BLaER1 treated with 17β-estradiol and CSF1 and Interleukin-3, amounts not matched to agents 10 nM and 100 nM (cell line): ENCODE data around the gene PPP4R4.

Experiments used
- H3K27ac ChIP-seq, 11 experiments: shearing (Covaris generic); formaldehyde crosslinking; 2 replicates each; pipeline ENCODE4 v1.8.1; 2022
- H3K27me3 ChIP-seq, 11 experiments: shearing (Covaris generic); formaldehyde crosslinking; 2 replicates each; pipeline ENCODE4 v1.8.1; 2022
- H3K36me3 ChIP-seq, 11 experiments: shearing (Covaris generic); formaldehyde crosslinking; 2 replicates each; pipeline ENCODE4 v1.8.1; 2022
- H3K4me1 ChIP-seq, 10 experiments: shearing (Covaris generic); formaldehyde crosslinking; 2 replicates each; pipeline ENCODE4 v1.8.1; 2022
- H3K4me2 ChIP-seq, 11 experiments: shearing (Covaris generic); formaldehyde crosslinking; 2 replicates each; pipeline ENCODE4 v1.8.1; 2022
- H3K4me3 ChIP-seq, 10 experiments: shearing (Covaris generic); formaldehyde crosslinking; 2 replicates each; pipeline ENCODE4 v1.8.1; 2022
- H3K9ac ChIP-seq, 11 experiments: shearing (Covaris generic); formaldehyde crosslinking; 2 replicates each; pipeline ENCODE4 v1.8.1; 2022
- H3K9me3 ChIP-seq, 11 experiments: shearing (Covaris generic); formaldehyde crosslinking; replicated peaks in 1 of 11; 2 replicates each; pipeline ENCODE4 v1.8.1; 2022
- H4K20me1 ChIP-seq, 11 experiments: shearing (Covaris generic); formaldehyde crosslinking; 2 replicates each; pipeline ENCODE4 v1.8.1; 2022
- Cebpa-rat ChIP-seq, 11 experiments: shearing (Covaris generic); IDR thresholded peaks; 2 replicates each; pipeline ENCODE4 v1.8.1; 2022

PPP4R4 gene

DNA sequence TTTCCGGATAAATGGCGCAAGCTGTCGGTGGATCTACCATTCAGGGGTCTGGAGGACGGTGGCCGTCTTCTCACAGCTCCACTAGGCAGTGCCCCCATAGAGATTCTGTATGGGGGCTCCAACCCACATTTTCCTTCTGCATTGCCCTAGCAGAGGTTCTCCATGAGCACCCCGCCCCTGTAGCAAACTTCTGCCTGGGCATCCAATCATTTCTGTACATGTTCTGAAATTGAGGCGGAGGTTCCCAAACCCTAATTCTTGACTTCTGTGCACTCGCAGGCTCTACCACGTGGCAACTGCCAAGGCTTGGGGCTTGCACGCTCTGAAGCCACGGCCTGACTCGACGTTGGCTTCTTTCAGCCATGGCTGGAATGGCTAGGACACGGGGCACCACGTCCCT, 124.0 kb downstream of the PPP4R4 start:
- H3K4me3 ChIP-seq = no peak overlapping the region
- peaks cover 0 to 26% (median 12%) of the 10 kb centered on the region in 11 experiments; a peak in 14 of 22 replicates for H3K9me3 ChIP-seq
- no peak overlapping the region for H3K27ac ChIP-seq
- H3K4me2 ChIP-seq = no peak overlapping the region
- no peaks in the 10 kb centered on the region for H3K4me1 ChIP-seq
- no peaks in the 10 kb centered on the region for H4K20me1 ChIP-seq
- H3K9ac ChIP-seq = no peak overlapping the region
- no peaks in the 10 kb centered on the region for H3K27me3 ChIP-seq
- no peak for TF ChIP-seq Cebpa-rat (IDR thresholded peaks at IDR 0.05)
- no peaks in the 10 kb centered on the region for H3K36me3 ChIP-seq

DNA sequence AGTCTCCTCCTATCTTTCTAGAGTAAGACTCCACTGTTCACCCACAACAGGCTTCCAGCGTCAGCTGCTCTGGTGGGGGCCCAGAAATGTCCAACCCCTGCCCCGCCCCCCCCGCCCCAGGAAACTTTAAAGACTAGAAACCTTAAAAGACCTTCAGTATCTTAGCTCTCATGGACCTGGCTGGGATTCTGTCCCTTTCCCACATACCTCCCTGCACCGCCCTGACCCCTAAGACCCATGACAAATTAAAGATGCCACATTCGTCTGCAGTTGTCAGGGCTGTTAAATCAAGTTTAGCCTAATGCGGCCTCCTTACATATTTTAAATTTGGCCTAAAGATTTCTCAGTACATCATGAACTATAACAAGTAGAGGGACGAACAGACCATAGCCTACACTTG, 129.0 kb downstream of the PPP4R4 start:
- H4K20me1 ChIP-seq = no peaks in the 10 kb centered on the region
- no peak for TF ChIP-seq Cebpa-rat (IDR thresholded peaks at IDR 0.05)
- H3K27me3 ChIP-seq = no peaks in the 10 kb centered on the region
- H3K4me2 ChIP-seq = no peak overlapping the region
- H3K9ac ChIP-seq = no peak overlapping the region
- no peak overlapping the region for H3K27ac ChIP-seq
- H3K36me3 ChIP-seq = no peaks in the 10 kb centered on the region
- peaks cover 9 to 26% (median 15%) of the 10 kb centered on the region in 11 experiments; a peak in 18 of 22 replicates for H3K9me3 ChIP-seq
- no peak overlapping the region for H3K4me3 ChIP-seq
- H3K4me1 ChIP-seq = no peaks in the 10 kb centered on the region

GRCh38 chr14:94304243-94304642, 130.1 kb downstream of the PPP4R4 start:
- Histone ChIP-seq H3K4me2 (no peak overlapping the region), H3K9me3 (peaks cover 9 to 27% (median 14%) of the 10 kb centered on the region in 11 experiments; a peak in 16 of 22 replicates), H3K4me3 (no peak overlapping the region), H4K20me1 (no peaks in the 10 kb centered on the region), H3K27me3 (no peaks in the 10 kb centered on the region), H3K27ac (no peak overlapping the region), H3K9ac (no peak overlapping the region), H3K36me3 (no peaks in the 10 kb centered on the region), H3K4me1 (no peaks in the 10 kb centered on the region)
- no peak for TF ChIP-seq Cebpa-rat (IDR thresholded peaks at IDR 0.05)

DNA sequence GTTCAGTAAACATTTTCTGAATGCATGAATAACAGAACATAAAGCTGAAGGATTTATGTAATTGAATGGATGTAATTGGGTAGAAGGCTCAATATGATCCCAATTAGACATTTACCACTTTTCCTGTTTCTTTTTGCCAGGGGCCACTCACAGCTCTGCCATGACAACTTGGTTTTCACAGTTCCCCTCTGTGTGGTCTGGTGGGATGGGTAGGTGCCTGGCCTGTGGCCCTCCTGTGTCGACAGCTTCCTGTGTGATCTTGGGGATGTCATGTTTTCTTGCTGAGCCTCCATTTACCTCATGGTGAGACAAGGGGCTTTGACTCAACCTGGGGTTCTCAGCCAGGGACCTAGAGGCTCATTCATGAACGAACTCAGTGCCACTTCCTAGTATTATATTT, 131.5 kb downstream of the PPP4R4 start:
- Histone ChIP-seq H3K4me2 (no peak overlapping the region), H3K9ac (no peak overlapping the region), H3K27me3 (no peaks in the 10 kb centered on the region), H3K4me3 (no peak overlapping the region), H3K4me1 (no peaks in the 10 kb centered on the region), H4K20me1 (no peaks in the 10 kb centered on the region), H3K9me3 (peaks cover 4 to 20% (median 13%) of the 10 kb centered on the region in 11 experiments; a peak in 15 of 22 replicates), H3K27ac (no peak overlapping the region), H3K36me3 (no peaks in the 10 kb centered on the region)
- no peak for TF ChIP-seq Cebpa-rat (IDR thresholded peaks at IDR 0.05)

DNA sequence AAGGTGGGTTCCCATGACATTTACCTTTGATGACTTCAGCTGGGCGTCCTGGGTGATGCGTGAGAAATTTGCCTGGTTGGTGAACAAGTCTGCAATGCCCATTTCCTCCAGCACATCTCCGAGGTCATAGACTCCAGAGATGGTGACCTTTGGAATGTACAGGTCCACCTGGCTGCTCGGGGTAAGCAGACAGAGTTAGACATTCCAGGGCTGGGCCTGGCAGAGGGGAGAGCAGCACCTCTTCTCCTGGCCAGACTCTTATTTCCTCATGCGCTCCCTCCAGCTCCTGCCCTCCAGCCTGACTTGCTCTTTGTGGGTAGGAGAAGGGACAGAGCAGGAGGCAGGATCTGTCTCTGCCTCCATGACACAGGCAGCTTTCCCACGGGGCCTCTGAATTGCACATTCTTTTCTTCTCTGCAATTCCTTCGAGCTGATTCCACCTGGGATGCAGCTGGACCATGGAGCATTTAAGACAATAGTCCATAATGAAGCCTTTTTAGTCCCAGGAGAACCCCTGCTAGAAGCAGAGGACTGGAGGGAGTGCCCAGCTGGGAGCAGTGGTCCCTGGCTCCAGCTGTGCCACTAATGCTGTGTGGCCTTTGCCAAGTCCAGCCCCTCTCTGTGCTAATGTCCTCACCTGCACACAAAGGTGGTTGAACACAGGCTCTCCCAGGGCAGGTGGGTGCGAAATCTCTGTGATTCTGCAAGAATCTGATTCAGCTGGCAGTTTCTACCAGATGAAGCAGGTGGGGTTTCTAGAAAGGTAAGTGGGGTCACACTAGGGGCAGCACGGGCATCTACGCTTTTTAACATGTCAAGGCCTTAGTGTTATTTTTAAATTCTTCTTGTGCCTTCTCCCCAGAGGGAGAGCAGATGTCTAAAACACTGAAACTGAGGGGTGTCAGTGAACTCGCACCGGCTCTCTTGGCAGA, 132.2 kb downstream of the PPP4R4 start:
- Histone ChIP-seq H3K4me2 (no peak overlapping the region), H3K27ac (no peak overlapping the region), H3K9me3 (peaks cover 4 to 20% (median 13%) of the 10 kb centered on the region in 11 experiments; a peak in 13 of 22 replicates), H3K36me3 (no peaks in the 10 kb centered on the region), H3K9ac (no peak overlapping the region), H3K4me3 (no peak overlapping the region), H3K4me1 (no peaks in the 10 kb centered on the region), H3K27me3 (no peaks in the 10 kb centered on the region), H4K20me1 (no peaks in the 10 kb centered on the region)
- no peak for TF ChIP-seq Cebpa-rat (IDR thresholded peaks at IDR 0.05)

- H3K9me3 ChIP-seq = peaks cover 4 to 16% (median 10%) of the 10 kb centered on the region in 11 experiments; a peak in 13 of 22 replicates
- H3K36me3 ChIP-seq = no peaks in the 10 kb centered on the region
- H3K4me3 ChIP-seq = no peak overlapping the region
- no peak overlapping the region for H3K27ac ChIP-seq
- H3K27me3 ChIP-seq = no peaks in the 10 kb centered on the region
- no peak overlapping the region for H3K9ac ChIP-seq
- H3K4me1 ChIP-seq = no peaks in the 10 kb centered on the region
- H4K20me1 ChIP-seq = no peaks in the 10 kb centered on the region
- no peak for TF ChIP-seq Cebpa-rat (IDR thresholded peaks at IDR 0.05)
- no peak overlapping the region for H3K4me2 ChIP-seq
Measured at GRCh38 chr14:94307410-94307992, 133.4 kb downstream of the PPP4R4 start.

DNA sequence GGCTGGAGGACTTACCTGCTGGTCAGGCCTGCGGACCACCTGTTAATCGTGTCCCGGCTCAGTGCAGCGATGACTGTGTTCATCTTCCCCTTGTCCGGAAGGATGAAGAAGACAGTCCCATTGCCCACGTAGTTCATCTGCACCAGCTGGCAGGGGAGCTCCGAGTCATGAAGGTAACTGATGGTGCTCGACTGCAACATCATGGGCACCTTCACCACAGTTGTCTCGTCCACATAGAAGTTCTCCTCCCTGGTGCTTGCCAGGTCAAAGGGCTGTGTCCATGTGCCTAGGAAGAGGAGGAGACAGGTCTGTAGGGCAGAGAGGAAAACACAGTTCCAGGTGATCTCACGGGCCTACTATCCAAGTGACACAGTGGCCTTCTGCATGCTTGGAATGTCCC, 135.6 kb downstream of the PPP4R4 start:
- no peak overlapping the region for H3K9ac ChIP-seq
- no peak for TF ChIP-seq Cebpa-rat (IDR thresholded peaks at IDR 0.05)

DNA sequence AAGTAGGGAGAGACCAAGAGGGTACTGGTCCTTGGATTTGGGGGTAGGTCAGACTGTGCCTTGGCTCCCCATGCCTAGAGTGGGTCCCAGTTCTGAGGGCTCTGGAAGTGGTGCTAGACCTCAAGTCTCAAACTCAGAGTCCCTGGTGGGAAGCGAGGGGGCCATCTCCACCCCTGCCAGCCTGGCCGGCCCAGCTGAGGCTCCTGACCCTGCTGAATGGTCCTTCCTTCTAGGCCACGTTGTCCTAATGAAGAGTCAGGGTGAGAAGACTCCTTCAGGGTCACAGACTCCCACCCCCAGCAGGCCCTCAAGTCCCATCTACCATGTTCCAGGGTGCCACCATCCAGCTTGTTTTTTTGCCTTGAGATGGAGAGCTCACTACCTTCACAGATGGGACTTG, 136.1 kb downstream of the PPP4R4 start:
- no peak overlapping the region for H3K27ac ChIP-seq
- no peaks in the 10 kb centered on the region for H4K20me1 ChIP-seq
- no peak overlapping the region for H3K4me3 ChIP-seq
- TF ChIP-seq Cebpa-rat (IDR thresholded peaks at IDR 0.05) = no peak
- no peak overlapping the region for H3K4me2 ChIP-seq
- no peak overlapping the region for H3K9ac ChIP-seq
- no peaks in the 10 kb centered on the region for H3K4me1 ChIP-seq
- H3K9me3 ChIP-seq = peaks cover 4 to 24% (median 11%) of the 10 kb centered on the region in 11 experiments; a peak in 14 of 22 replicates
- H3K36me3 ChIP-seq = no peaks in the 10 kb centered on the region
- no peaks in the 10 kb centered on the region for H3K27me3 ChIP-seq

More for the DNA sequence above, 135.6 kb downstream of the PPP4R4 start:
- H3K4me3 ChIP-seq = no peak overlapping the region
- peaks cover 4 to 19% (median 11%) of the 10 kb centered on the region in 11 experiments; a peak in 14 of 22 replicates for H3K9me3 ChIP-seq
- H3K4me1 ChIP-seq = no peaks in the 10 kb centered on the region
- no peak overlapping the region for H3K4me2 ChIP-seq
- no peaks in the 10 kb centered on the region for H3K27me3 ChIP-seq
- H3K36me3 ChIP-seq = no peaks in the 10 kb centered on the region
- H4K20me1 ChIP-seq = no peaks in the 10 kb centered on the region
- H3K27ac ChIP-seq = no peak overlapping the region

- H3K27ac ChIP-seq = no peak overlapping the region
- H4K20me1 ChIP-seq = no peaks in the 10 kb centered on the region
- no peak overlapping the region for H3K9ac ChIP-seq
- H3K36me3 ChIP-seq = no peaks in the 10 kb centered on the region
- no peak overlapping the region for H3K4me2 ChIP-seq
- H3K4me3 ChIP-seq = no peak overlapping the region
- no peaks in the 10 kb centered on the region for H3K27me3 ChIP-seq
- no peaks in the 10 kb centered on the region for H3K4me1 ChIP-seq
- H3K9me3 ChIP-seq = peaks cover 3 to 28% (median 14%) of the 10 kb centered on the region in 11 experiments; a peak in 18 of 22 replicates
- no peak for TF ChIP-seq Cebpa-rat (IDR thresholded peaks at IDR 0.05)
Measured at GRCh38 chr14:94312481-94313246, 138.5 kb downstream of the PPP4R4 start.
